Measurements from ENCODE around the gene GSTCD. TPM values are rescaled to one million over a fixed set of nuclear protein-coding genes. Genes with fewer than 3 reads are reported as not detected.
"Not testable (repeated sequence)": the region's sequence is repeated elsewhere in the genome, so short reads cannot be mapped to it uniquely, and the experiment has no call there.

Gene GSTCD
- total RNA-seq, 2 experiments from 2014 or later = 9.9 to 13.8 TPM

GRCh38 chr4:105838082-105838481 is 129.5 kb downstream of the GSTCD start:
- no peaks in the 10 kb centered on the region for H3K27me3 Mint-ChIP-seq
- ChIA-PET POLR2A (no interaction called here), CTCF (no interaction called here)
- H3K36me3 Mint-ChIP-seq (ENCODE audit: low read depth) = peaks cover 6% of the 10 kb centered on the region
- H3K9me3 Mint-ChIP-seq = no peaks in the 10 kb centered on the region
- H3K4me1 Mint-ChIP-seq = no peaks in the 10 kb centered on the region
- no peak overlapping the region for H3K4me3 Mint-ChIP-seq
- no peak for DNase-seq
- H3K27ac Mint-ChIP-seq = no peak overlapping the region

DNA sequence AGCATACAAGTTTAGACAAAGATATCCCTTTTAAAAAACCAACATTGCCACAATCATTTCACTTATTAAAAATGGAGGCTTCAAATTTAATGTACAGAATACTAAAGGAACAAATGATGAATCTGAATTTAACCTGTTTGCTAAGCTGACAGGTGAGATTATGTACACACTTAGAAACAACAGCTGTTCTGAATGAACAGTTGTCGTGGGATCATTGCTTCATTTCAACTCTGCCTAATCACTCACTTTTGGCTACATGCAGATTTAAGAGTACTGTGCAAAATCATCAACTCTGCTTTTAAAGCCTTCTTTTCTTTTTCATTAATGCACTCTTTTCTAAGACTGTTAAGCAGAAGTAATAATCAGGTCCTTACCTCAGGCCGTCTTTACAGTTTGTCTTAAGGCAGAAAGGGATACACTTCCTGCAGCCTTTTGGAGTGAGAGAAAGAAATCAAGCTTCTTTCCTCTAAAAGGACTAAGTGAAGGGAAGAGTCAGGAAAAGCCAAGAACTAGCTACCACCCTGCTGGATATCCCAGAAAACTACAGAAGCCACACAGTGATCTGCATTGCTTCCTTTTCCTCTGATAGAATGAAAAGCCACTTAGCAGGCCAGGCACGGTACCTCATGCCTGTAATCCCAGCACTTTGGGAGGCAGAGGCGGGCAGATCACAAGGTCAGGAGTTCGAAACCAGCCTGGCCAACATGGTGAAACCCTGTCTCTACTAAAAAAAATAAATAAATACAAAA is 132.0 kb downstream of the GSTCD start:
- peaks cover 12% of the 10 kb centered on the region for H3K36me3 Mint-ChIP-seq (ENCODE audit: low read depth)
- no peak overlapping the region for H3K27ac Mint-ChIP-seq
- no peak for DNase-seq
- POLR2A ChIA-PET = no interaction called here
- no peaks in the 10 kb centered on the region for H3K27me3 Mint-ChIP-seq
- no peak overlapping the region for H3K4me3 Mint-ChIP-seq
- CTCF ChIA-PET = no interaction called here
- H3K9me3 Mint-ChIP-seq = no peaks in the 10 kb centered on the region
- no peaks in the 10 kb centered on the region for H3K4me1 Mint-ChIP-seq

- Mint-ChIP-seq H3K9me3 (no peaks in the 10 kb centered on the region), H3K27me3 (no peaks in the 10 kb centered on the region), H3K4me3 (no peak overlapping the region), H3K36me3 (ENCODE audit: low read depth) (peaks cover 8% of the 10 kb centered on the region), H3K4me1 (no peaks in the 10 kb centered on the region), H3K27ac (no peak overlapping the region)
- no peak for DNase-seq
- CTCF ChIA-PET = no interaction called here
- POLR2A ChIA-PET = no interaction called here
Observed at GRCh38 chr4:105843941-105844340, 135.4 kb downstream of the GSTCD start.

DNA sequence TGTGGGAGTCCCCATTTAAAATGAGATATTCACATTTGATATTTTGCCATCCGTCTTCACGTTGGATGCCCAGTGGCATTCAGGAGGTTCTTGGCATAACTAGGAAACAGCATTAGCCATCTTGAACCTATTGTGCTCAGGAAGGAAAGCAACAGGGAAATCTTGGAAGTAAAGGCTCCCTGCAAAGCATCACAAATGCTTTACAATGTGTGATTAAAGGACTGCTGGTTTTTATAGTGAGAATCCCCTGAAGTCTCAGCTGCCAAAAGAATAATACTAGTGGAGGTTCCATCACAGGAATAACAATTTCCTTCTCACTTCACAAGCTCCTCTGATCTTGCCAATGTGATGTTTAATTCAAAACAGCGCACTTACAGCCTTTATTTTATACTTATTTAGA is 137.0 kb downstream of the GSTCD start:
- Mint-ChIP-seq H3K27me3 (no peaks in the 10 kb centered on the region), H3K4me3 (no peak overlapping the region)

DNA sequence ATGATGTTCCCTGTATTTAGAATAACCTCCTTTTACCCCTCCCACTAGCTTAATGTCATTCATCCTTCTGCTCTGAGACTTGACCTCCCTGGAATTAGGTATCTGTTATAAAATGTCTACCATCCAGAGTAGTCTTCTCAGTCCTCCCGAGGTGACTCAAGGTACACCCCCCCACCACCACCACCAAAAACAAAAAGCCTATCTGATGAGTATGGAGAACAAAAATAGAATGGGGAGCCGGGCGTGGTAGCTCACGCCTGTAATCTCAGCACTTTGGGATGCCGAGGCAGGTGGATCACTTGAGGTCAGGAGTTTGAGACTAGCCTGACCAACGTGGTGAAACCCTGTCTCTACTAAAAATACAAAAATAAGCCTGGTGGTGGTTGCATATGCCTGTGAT is 139.8 kb downstream of the GSTCD start:
- POLR2A ChIA-PET = not testable (repeated sequence)

More for the DNA sequence above, 137.0 kb downstream of the GSTCD start:
- no peak for DNase-seq
- CTCF ChIA-PET = no interaction called here
- H3K9me3 Mint-ChIP-seq = no peaks in the 10 kb centered on the region
- no peaks in the 10 kb centered on the region for H3K4me1 Mint-ChIP-seq
- POLR2A ChIA-PET = no interaction called here
- no peak overlapping the region for H3K27ac Mint-ChIP-seq
- H3K36me3 Mint-ChIP-seq (ENCODE audit: low read depth) = peaks cover 5% of the 10 kb centered on the region

GRCh38 chr4:105851196-105851595 is 142.6 kb downstream of the GSTCD start:
- Mint-ChIP-seq H3K36me3 (ENCODE audit: low read depth) (no peaks in the 10 kb centered on the region), H3K4me1 (no peaks in the 10 kb centered on the region), H3K4me3 (no peak overlapping the region), H3K9me3 (peaks cover 2% of the 10 kb centered on the region), H3K27me3 (no peaks in the 10 kb centered on the region), H3K27ac (no peak overlapping the region)
- no peak for DNase-seq
- ChIA-PET POLR2A (no interaction called here), CTCF (no interaction called here)

More for the DNA sequence above, 139.8 kb downstream of the GSTCD start:
- H3K27ac Mint-ChIP-seq; CTCF ChIA-PET; H3K36me3 Mint-ChIP-seq (ENCODE audit: low read depth); H3K27me3 Mint-ChIP-seq; DNase-seq; H3K4me1 Mint-ChIP-seq; H3K4me3 Mint-ChIP-seq; H3K9me3 Mint-ChIP-seq: not testable (repeated sequence)

- H3K27me3 Mint-ChIP-seq; H3K36me3 Mint-ChIP-seq (ENCODE audit: low read depth); H3K4me1 Mint-ChIP-seq; H3K4me3 Mint-ChIP-seq; H3K27ac Mint-ChIP-seq; POLR2A ChIA-PET; DNase-seq; H3K9me3 Mint-ChIP-seq; CTCF ChIA-PET: not testable (repeated sequence)
Observed at GRCh38 chr4:105852230-105852629, 143.6 kb downstream of the GSTCD start.

GRCh38 chr4:105858466-105859040 is 150.0 kb downstream of the GSTCD start:
- Mint-ChIP-seq H3K27me3 (no peaks in the 10 kb centered on the region), H3K4me3 (no peak overlapping the region), H3K4me1 (no peaks in the 10 kb centered on the region), H3K27ac (no peak overlapping the region), H3K9me3 (peaks cover 25% of the 10 kb centered on the region), H3K36me3 (ENCODE audit: low read depth) (peaks cover 2% of the 10 kb centered on the region)
- DNase-seq = no peak
- ChIA-PET POLR2A (no interaction called here), CTCF (no interaction called here)

DNA sequence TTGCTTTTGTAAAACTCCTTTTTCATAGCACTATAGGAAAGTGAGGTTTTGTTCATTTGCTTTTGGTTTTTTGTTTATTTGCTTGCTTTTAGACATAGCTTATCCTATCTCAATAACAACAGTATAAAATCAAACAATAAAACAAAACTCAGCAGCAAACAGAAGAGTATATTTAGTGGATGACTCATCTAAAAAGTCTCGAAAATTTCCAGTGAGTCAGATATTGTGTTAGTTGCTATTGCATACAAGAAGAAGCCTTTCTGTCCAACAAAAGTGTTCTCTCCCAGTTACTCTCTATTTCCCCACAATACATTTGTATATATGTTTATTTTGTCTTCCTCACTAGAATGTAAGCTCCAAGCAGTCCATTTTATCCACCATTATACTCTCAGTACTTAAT is 150.6 kb downstream of the GSTCD start:
- Mint-ChIP-seq H3K36me3 (ENCODE audit: low read depth) (peaks cover 2% of the 10 kb centered on the region), H3K4me1 (no peaks in the 10 kb centered on the region), H3K4me3 (no peak overlapping the region), H3K27ac (no peak overlapping the region), H3K27me3 (no peaks in the 10 kb centered on the region), H3K9me3 (peaks cover 25% of the 10 kb centered on the region)
- ChIA-PET CTCF (no interaction called here), POLR2A (no interaction called here)
- DNase-seq = no peak

- no peaks in the 10 kb centered on the region for H3K9me3 Mint-ChIP-seq
- H3K4me1 Mint-ChIP-seq = no peaks in the 10 kb centered on the region
- ChIA-PET CTCF (no interaction called here), POLR2A (no interaction called here)
- no peaks in the 10 kb centered on the region for H3K36me3 Mint-ChIP-seq (ENCODE audit: low read depth)
- H3K27me3 Mint-ChIP-seq = peaks cover 3% of the 10 kb centered on the region
- no peak overlapping the region for H3K4me3 Mint-ChIP-seq
- no peak for DNase-seq
- H3K27ac Mint-ChIP-seq = no peak overlapping the region
Observed at GRCh38 chr4:105870963-105871362, 162.4 kb downstream of the GSTCD start.

- POLR2A ChIA-PET = no interaction called here
- Mint-ChIP-seq H3K27ac (no peak overlapping the region), H3K27me3 (peaks cover 3% of the 10 kb centered on the region), H3K4me3 (no peak overlapping the region), H3K36me3 (ENCODE audit: low read depth) (no peaks in the 10 kb centered on the region), H3K9me3 (no peaks in the 10 kb centered on the region), H3K4me1 (no peaks in the 10 kb centered on the region)
- DNase-seq = no peak
- CTCF ChIA-PET = no interaction called here
Observed at GRCh38 chr4:105871997-105872396, 163.4 kb downstream of the GSTCD start.

- Mint-ChIP-seq H3K36me3 (ENCODE audit: low read depth) (no peaks in the 10 kb centered on the region), H3K27me3 (peaks cover 1% of the 10 kb centered on the region), H3K9me3 (no peaks in the 10 kb centered on the region), H3K4me3 (no peak overlapping the region), H3K4me1 (no peaks in the 10 kb centered on the region), H3K27ac (no peak overlapping the region)
- no peak for DNase-seq
- ChIA-PET CTCF (no interaction called here), POLR2A (no interaction called here)
Observed at GRCh38 chr4:105875233-105875632, 166.6 kb downstream of the GSTCD start.

- Mint-ChIP-seq H3K9me3 (no peaks in the 10 kb centered on the region), H3K36me3 (ENCODE audit: low read depth) (no peaks in the 10 kb centered on the region), H3K4me1 (no peaks in the 10 kb centered on the region), H3K27me3 (peaks cover 1% of the 10 kb centered on the region), H3K4me3 (no peak overlapping the region), H3K27ac (no peak overlapping the region)
- ChIA-PET CTCF (no interaction called here), POLR2A (no interaction called here)
- no peak for DNase-seq
Observed at GRCh38 chr4:105878668-105879067, 170.1 kb downstream of the GSTCD start.

DNA sequence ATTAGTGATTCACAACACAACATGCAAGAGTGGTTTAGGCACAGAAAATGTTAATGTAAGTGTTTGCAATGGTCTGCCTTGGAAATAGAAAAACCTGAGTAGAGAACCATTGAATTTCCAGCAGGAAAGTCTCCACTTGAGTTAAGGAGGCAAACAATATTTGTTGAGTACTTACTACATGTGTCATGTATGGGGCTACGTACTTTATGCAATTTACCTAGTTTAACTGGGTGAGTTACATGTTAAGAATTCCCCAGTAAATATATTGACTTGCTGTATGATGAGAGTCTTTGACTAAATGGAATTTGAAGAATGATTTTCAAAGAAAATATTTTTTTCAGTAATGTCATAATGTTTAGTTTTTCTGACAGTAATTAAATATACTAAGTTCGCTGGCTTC is 178.9 kb downstream of the GSTCD start:
- CTCF ChIA-PET = no interaction called here
- Mint-ChIP-seq H3K4me1 (no peaks in the 10 kb centered on the region), H3K27ac (no peak overlapping the region), H3K36me3 (ENCODE audit: low read depth) (no peaks in the 10 kb centered on the region), H3K4me3 (no peak overlapping the region), H3K27me3 (peaks cover 12% of the 10 kb centered on the region), H3K9me3 (no peaks in the 10 kb centered on the region)
- no peak for DNase-seq
- POLR2A ChIA-PET = no interaction called here
